Endometrial microvascular endothelial cells (primary cell): ENCODE measurements around the gene ALPK1. TPM values are rescaled to one million over a fixed set of nuclear protein-coding genes. Genes with fewer than 3 reads are reported as not detected.
"Not testable (repeated sequence)": the region's sequence is repeated elsewhere in the genome, so short reads cannot be mapped to it uniquely, and the experiment has no call there.

Experiments
- in situ Hi-C: cut with HindIII; loops from 2 replicates; pipeline ENCODE4 v1.10.0; 2017; ENCODE audit warnings: low sequenced_read_pairs, low pct_unique_long_range_greater_than_20kb; ENCODE audit errors: inconsistent ontology term
- total RNA-seq: library from RNA; depleted of rRNA; stranded (reverse); fragments of >200 nt; gene quantifications from one replicate; pipeline ENCODE4 v1.2.3, GENCODE V29; 2015; ENCODE audit errors: inconsistent ontology term

The ALPK1 gene
- total RNA-seq, 1 donor from 2014 or later = 8.6 TPM

DNA sequence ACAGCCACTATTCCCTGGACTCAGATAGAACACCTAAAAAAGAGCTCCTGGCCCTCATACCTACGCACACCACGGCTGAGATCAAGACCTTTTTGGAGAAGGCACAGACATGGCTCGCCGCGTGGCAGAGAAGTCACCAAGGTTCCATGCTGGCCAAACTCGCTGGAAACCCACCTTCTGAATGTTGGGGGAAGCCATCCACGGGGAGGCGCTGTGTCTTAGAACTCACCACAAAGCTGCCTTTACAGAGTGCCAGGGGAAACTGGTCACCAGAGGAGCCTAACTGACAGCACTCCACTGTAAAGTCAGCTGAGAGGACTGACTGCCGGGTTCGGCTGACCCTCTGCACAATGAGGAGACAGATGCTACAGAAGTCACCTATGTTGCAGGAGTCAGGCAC is 120.9 kb downstream of the ALPK1 start:
- in situ Hi-C loops = no loop called here

GRCh38 chr4:112421911-112422310 is 124.7 kb downstream of the ALPK1 start:
- in situ Hi-C loops = no loop called here

- in situ Hi-C loops = no loop called here
These were observed 125.5 kb downstream of the ALPK1 start for GRCh38 chr4:112422644-112423043.

- in situ Hi-C loops = no loop called here
These were observed 126.4 kb downstream of the ALPK1 start for GRCh38 chr4:112423591-112423990.

- in situ Hi-C loops = no loop called here
These were observed 128.7 kb downstream of the ALPK1 start for GRCh38 chr4:112425823-112426222.

- in situ Hi-C loops = no loop called here
These were observed 129.2 kb downstream of the ALPK1 start for GRCh38 chr4:112426416-112426815.

DNA sequence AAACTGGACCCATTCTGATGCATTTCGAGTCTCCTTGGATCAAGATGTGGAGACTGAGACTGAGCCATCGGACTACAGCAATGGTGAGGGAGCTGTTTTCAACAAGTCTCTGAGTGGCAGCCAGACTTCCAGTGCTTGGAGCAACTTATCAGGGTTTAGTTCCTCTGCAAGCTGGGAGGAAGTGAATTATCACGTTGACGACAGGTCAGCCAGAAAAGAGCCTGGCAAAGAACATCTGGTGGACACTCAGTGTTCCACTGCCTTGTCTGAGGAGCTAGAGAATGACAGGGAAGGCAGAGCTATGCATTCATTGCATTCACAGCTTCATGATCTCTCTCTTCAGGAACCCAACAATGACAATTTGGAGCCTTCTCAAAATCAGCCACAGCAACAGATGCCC is 134.0 kb downstream of the ALPK1 start:
- in situ Hi-C loops = no loop called here

DNA sequence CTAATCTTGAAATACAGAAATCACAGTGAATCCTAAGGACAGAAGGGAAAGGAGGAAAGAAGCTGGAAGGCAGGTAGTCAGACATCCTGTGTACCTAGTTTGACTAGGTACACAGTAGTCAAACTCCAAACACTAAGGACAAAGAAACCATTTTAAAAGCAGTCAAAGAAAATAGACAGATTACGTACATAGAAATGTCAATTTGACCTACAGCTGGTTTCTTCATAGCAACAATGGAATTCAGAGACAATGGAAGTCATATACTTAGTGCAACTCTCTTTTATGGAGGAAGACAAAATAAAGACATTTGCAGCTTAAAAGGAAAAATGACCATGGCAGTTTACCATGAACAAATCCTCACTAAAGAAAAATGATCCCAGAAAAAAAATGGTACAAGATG is 139.8 kb downstream of the ALPK1 start:
- in situ Hi-C loops = no loop called here

DNA sequence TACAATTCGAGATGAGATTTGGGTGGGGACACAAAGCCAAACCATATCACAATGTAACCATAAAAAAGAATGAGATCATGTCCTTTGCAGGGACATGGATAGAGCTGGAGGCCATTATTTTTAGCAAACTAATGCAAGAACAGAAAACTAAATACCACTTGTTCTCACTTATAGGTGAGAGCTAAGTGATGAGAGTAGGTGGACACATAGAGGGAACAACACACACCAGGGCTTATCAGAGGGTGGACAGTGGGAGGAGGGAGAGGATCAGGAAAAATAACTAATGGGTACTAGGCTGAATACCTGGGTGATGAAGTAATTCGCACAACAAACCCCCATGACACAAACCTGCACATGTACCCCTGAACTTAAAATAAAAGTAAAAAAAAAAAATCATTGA is 145.1 kb downstream of the ALPK1 start:
- in situ Hi-C loops = not testable (repeated sequence)

DNA sequence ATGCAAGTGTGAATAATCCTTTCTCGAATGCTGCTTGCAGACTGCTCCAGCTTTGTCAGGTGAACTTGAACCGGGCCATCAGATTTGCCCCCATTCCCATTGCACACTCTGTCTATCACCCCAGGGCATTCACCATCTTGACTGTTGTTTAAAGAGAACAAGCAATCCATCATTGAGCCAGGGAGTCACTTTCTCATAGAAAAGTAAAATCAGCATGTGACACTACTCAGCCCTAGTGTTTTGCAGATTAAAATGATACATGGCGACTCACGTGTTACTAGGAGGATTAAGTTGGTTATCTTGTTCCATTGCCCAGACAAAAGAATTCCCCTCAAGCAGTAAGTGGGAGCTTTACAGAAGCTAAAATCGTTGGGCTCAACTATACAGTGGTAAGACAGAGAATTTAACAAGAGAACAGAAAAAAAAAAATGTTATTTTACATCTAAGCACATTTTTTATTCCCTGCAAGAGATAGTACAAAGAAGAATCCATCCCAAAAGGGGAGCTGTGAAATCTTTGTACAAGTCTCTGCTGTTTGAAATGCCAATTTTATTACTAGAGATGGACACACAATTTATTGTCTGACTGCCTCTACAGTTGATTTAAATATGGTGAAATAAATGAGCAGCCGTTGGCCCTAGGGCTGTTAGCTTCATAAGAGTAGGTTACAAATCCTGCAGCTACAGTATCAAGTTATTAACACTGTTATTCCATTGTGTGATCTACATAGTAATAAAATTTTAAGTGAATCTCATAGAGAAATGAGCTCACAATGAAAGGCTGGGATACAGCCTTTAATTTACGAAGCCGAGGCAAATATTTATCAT is 151.3 kb downstream of the ALPK1 start:
- in situ Hi-C loops = no loop called here

DNA sequence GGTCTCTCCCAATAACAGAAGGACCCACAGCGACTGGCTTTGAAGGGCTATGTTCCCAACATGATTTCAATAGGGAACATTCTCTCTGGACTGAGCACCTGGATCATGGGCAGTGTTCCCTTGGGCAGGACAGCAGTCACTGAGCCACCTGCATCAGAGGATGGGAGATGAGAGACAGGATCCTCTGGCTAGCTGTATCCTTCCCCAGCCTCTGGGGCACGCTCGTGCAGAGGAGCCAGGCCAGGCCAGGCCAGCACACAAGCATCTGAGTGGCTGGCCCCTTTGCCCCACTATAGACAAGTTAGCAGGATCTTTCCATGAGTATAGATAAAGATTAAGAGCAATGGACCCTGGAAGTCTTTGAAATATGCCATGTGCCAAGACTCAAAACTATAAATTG is 152.5 kb downstream of the ALPK1 start:
- in situ Hi-C loops = no loop called here

DNA sequence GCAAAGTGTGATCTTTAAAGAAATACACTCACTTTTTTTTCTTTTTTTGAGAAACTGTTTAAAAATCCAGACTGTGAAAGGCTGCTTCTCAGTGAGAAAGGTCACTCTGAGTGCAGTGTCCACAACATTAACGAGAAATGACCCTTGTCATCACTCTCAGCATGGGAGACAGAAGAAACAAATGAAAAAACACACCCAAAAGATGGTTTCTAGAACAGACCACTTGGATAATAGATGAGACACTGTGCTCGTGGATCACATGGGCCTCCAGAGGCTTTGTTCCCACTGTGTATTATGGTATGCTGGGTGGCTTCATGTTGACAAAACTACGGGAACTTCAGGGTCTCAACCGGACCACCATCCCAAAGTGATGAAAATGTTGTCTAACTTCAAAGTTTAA is 153.9 kb downstream of the ALPK1 start:
- in situ Hi-C loops = no loop called here

DNA sequence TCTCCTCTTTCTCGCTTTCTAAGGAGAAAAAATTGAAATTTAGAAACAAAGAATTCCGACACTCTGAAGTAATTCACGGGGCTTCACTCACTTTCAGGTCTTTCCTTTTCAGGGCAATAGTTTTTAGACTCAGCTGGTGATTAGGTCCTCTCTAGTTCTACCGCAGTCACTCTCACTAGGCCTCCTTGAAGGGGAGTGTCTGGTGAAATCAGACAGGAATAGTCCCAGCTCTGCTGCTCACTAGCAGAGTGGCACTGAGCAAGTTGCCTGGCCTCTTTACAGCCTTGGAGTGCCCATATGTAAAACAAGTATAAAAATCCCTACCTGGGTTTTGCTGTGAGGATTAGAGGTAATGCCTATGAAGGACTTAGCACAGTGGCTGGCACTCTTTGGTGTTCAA is 154.7 kb downstream of the ALPK1 start:
- in situ Hi-C loops = no loop called here

- in situ Hi-C loops = no loop called here
These were observed 156.2 kb downstream of the ALPK1 start for GRCh38 chr4:112453321-112453720.

GRCh38 chr4:112472318-112472717 is 175.1 kb downstream of the ALPK1 start:
- in situ Hi-C loops = no loop called here

DNA sequence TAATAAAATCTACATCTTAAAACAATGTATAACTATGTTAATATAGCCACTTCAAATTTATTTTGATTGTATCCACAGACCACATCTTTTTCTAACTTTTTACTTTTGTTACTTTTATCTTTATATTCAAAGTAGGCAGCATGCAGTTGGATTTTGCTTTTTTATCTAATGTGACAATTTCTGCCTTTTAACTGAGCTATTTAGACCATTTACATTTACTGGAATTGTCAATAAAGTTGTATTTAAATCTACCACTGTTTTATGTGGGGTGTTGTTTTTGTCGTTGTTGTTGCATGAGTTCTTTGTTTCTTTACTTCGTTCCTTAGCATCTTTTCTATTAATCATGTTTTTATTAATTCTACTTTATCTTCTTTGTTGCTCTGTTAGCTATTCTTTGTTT is 176.8 kb downstream of the ALPK1 start:
- in situ Hi-C loops = no loop called here

DNA sequence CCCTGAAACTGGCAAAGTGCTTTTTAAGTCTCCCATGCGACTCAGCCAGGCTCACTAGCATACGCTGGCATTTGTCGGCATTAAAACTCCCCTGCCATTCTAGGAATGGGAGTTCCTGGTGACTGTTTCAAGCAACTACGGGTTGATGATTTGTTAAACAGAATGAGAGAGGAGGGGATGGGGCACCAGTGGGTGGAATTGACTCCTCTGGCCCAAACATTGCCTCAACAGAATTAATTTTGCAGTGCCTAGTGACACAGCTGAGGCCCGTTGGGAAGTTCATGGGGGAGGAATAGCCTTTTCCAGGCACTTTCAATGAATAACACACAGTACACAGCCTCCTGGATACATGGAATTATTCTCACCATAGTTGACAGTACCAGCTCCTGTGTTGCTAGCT is 188.8 kb downstream of the ALPK1 start:
- in situ Hi-C loops = no loop called here

DNA sequence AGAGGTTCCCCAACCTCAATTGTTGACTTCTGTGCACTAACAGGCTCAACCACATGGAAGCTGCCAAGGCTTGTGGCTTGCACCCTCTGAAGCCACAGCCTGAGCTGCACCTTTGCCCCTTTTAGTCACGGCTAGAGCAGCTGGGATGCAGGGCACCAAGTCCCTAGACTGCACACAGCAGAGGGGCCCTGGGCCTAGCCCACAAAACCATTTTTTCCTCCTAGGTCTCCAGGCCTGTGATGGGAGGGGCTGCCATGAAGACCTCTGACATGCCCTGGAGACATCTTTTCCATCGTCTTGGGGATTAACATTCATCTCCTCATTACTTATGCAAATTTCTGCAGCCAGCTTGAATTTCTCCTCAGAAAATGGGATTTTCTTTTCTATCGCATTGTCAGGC is 193.6 kb downstream of the ALPK1 start:
- in situ Hi-C loops = not testable (repeated sequence)
